AG04449 (cell line): ENCODE results near the gene SURF1.
"Not testable (repeated sequence)": the region's sequence is repeated elsewhere in the genome, so short reads cannot be mapped to it uniquely, and the experiment has no call there.

Experiments used
- CTCF ChIA-PET: fragments of 350-600 bp; formaldehyde crosslinking; extraction: SDS; loops from one replicate; lab custom pipeline; 2021; ENCODE audit warnings: antibody characterized with exemption; lab: Yijun Ruan, JAX
- POLR2A ChIA-PET: fragments of 400-600, 350-600 bp; formaldehyde crosslinking; extraction: SDS; loops from one replicate; lab custom pipeline; 2020; ENCODE audit warnings: antibody characterized with exemption, inconsistent platforms; lab: Yijun Ruan, JAX
- DNase-seq: peaks from one replicate; pipeline ENCODE4 v3.0.0-alpha.2; 2010; ENCODE audit warnings: low read depth, low spot score
- H3K4me3 ChIP-seq: 2 replicates; pipeline ENCODE4 v1.5.1; 2011; ENCODE audit warnings: low read depth, mild to moderate bottlenecking, control low read depth, low read length
- CTCF ChIP-seq: IDR thresholded peaks from one replicate; pipeline ENCODE4 v1.5.1; 2011; ENCODE audit warnings: mild to moderate bottlenecking, moderate library complexity, low read length, control low read depth, inconsistent platforms; ENCODE audit not compliant: insufficient read depth; ENCODE audit errors: missing control alignments

Gene SURF1

DNA sequence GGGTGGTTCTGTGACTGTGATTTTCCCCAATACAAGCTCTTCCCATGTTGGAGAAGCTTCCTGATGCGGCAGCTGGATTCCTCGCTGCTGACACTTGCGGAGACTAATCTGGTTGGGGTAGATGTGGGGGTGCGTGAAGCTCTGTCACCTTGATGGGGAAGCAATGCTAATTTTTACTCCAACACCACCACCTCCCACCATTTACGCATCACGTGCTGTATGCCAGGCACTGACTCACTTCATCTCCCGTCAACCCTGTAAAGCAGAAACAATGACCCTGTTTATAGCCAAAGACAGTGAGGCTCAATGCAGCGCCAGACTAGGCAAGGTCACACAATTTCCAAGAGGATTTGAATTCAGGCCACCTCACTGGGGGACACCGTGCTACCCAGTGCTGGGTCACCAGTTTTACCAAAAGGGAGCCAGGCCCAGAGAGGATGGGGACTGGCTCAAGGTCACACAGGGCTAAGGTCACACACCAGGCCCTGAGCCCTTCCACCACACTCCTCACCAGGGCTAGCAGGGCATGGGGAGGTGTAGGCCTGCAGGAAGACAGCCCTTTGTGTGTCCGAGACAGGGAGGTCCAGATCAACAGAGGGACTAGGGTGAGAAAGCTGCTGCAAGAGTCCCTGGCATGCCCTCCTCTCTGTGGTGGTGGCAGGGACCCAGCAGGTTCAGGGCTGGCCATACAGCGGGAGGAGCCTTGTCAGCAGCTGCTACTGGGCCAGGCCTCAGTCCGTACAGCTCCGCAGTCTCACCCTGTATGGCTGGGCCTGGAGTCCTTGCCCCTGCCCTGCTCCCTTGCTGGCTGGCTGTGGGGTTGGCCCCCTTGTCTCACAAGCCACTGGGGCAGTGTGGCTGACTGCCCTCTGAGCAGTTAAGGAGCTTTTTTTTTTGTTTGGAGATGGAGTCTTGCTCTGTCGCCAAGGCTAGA, 23.1 kb upstream of the SURF1 start:
- TF ChIP-seq CTCF: no peak
- POLR2A ChIA-PET: no interaction called here
- DNase-seq: no peak
- no peak overlapping the region for H3K4me3 ChIP-seq
- CTCF ChIA-PET: interaction anchor here (0.8 to 2.3 kb wide), 4 partner anchors 18 to 37 kb away, joined by 3 to 6 read pairs (median 4); no protein-coding TSS in a partner anchor

DNA sequence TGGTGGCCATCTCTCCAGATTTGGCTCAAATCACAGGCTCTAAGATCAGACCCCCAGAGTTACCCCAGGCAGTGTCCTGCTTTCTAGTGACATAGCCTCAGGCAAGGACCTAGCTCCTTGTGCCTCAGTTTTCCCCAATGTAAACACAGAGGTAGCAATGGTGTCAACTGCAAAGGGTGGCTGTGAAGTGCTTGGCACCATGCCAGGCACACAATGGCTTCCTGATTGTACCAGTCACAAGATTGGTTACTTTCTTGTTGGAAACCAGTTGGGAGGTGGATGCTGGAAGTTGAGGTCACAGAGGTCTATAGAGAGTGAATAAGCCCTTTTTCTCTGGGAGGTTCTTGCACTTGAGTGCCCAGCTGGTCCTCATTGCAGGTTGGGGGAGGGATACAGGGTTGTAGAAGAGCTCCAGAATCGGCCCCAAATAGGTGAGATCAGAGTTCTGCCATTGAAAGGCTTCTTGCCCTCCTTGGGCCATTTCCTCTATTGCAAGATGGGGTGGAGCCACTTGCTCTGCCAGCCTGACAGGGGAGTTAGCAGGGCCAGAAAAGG, 22.2 kb upstream of the SURF1 start:
- ChIA-PET POLR2A (interaction anchor here (1.2 kb wide), 1 partner anchor 31 kb away, joined by 4 read pairs; the partner anchor contains the start of genes MED22 and RPL7A), CTCF (interaction anchor here (0.8 to 2.3 kb wide), 7 partner anchors 19 to 108 kb away, joined by 3 to 7 read pairs (median 4); no protein-coding TSS in a partner anchor)
- TF ChIP-seq CTCF: no peak
- H3K4me3 ChIP-seq: no peak overlapping the region
- DNase-seq: no peak

DNA sequence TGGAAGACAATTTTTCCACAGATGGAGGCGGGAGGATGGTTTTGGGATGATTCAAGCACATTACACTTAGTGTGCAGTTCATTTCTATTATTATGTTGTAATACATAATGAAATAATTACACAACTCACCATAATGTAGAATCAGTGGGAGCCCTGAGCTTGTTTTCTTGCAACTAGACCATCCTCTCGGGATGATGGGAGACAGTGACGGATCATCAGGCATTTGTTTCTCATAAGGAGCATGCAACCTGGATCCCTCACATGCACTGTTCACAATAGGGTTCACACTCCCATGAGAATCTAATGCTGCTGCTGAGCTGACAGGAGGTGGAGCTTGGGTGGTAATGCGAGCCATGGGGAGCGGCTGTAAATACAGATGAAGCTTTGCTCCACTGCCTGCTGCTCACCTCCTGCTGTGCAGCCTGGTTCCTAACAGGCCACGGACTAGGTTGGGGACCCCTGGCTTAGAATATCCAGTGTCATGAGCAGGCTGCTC, 21.5 kb upstream of the SURF1 start:
- no peak for TF ChIP-seq CTCF
- ChIA-PET CTCF (interaction anchor here (1.0 to 2.3 kb wide), 6 partner anchors 11 to 109 kb away, joined by 3 to 7 read pairs (median 4); no protein-coding TSS in a partner anchor), POLR2A (interaction anchor here (1.2 to 2.7 kb wide), 2 partner anchors 11 to 30 kb away, joined by 4 to 9 read pairs; partner anchors contain the start of genes MED22 and RPL7A)
- no peak overlapping the region for H3K4me3 ChIP-seq
- no peak for DNase-seq

DNA sequence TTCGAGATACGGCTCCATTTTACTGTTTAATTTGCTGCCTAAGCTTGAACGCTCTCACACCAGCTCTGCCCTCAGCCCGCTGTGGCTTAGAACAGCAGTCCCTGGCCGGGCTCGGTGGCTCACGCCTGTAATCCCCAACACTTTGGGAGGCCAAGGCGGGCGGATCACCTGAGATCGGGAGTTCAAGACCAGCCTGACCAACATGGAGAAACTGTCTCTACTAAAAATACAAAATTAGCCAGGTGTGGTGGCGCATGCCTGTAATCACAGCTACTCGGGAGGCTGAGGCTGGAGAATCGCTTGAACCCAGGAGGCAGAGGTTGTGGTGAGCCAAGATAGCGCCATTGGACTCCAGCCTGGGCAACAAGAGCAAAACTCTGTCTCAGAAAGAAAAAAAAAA, 21.0 kb upstream of the SURF1 start:
- CTCF ChIA-PET: interaction anchor here (0.9 to 2.3 kb wide), 8 partner anchors 9 to 109 kb away, joined by 3 to 7 read pairs (median 4); no protein-coding TSS in a partner anchor

DNA sequence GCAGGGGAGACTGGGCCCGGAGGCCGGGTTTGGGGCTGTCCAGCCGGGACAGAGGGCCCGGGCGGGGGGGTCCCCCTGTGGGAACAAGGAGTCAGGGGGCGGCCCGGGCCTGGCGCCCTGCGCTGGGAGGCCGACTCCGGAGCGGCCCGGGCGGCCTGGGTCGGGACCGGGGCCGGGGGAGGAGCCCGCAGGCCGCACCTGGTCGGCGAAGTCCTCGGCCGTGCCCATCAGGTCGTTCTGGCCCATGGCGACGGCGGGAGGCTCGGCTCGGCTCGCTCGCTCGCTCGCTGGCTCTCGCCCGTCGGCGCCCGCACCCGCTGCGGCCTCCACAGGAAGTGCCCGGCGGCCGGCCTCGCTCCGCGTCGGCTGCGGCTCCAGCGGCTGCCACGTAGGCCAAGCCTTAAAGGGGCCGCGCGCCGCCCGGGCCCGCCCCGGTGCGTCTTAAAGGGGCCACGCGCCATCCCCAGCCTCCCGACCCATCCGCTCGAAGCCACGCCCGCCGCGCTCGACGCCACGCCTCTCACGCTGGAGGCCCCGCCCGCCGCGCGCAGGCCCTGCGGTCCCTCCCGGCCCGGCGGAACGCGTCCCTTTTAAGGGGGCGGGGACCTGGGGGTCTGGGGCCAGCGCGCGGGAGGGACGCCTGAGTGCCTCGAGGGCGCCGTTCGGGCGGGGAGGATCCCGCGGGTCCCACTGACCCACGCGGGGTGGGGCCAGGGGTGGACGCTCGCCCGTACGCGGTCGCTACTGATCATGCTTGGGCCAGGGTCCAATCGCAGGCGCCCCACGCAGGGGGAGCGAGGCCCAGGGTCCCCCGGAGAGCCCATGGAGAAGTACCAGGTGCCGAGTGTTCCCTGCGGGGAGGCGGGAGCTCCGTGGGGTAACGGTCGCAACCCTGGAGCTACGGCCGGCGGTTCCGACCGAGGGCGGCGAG, 19.7 kb upstream of the SURF1 start, which contains the start of the genes STKLD1 and SURF4:
Gene STKLD1, plus strand, starts transcription at position 643 of the 931 bp plus-strand sequence. Its CDS starts 108 bp downstream, at position 751.
Gene SURF4, minus strand, starts transcription at position 337 of the 931 bp plus-strand sequence. Its CDS starts 91 bp downstream, at position 246.
- no peak for TF ChIP-seq CTCF
- DNase-seq: peak; percentile 50
- peak within 1 kb of the TSS; percentile 83 for H3K4me3 ChIP-seq
- ChIA-PET CTCF (interaction anchor here (0.6 to 1.4 kb wide), 5 partner anchors 10 to 618 kb away, joined by 3 to 4 read pairs (median 3); no protein-coding TSS in a partner anchor), POLR2A (interaction anchor here (0.6 to 2.7 kb wide), 4 partner anchors 9 to 378 kb away, joined by 3 to 13 read pairs (median 8); partner anchors contain the start of genes MED22 and RPL7A)

More for the DNA sequence above, 21.0 kb upstream of the SURF1 start:
- POLR2A ChIA-PET: interaction anchor here (0.6 to 2.7 kb wide), 3 partner anchors 11 to 29 kb away, joined by 3 to 9 read pairs (median 7); partner anchors contain the start of genes MED22 and RPL7A
- DNase-seq, H3K4me3 ChIP-seq: not testable (repeated sequence)
